Heart left ventricle (tissue), 13 donors: ENCODE measurements around the gene CNBP.

Source experiments
- POLR2A ChIP-seq, 2 donors: fragments of 450-650 bp; IDR thresholded peaks; one replicate each; pipeline ENCODE4 v1.6.1; 2017; ENCODE audit warnings: antibody characterized with exemption in 2 of 2, mild to moderate bottlenecking in 2 of 2, moderate library complexity in 2 of 2
- TF ChIP-seq, protein P1 (sequence below), 12 donors: fragments of 200-600 bp; sonication (generic) in 4 of 12; IDR thresholded peaks; one replicate each; pipeline versions ENCODE4 v1.5.0 to v1.8.0; 2018 to 2022; ENCODE audit warnings: antibody characterized with exemption in 12 of 12, mild to moderate bottlenecking in 5 of 12
- donor health status: ischemic (EF 13 %, LVEDD 7.1; RV severe dilation, severe dysfunction).
- donor health status: DM: no; HTN: yes; CAD: no.
- donor health status: DM: no; HTN: no; CAD: no.
- donor health status: ischemic (EF 25% LVEDD 6.9; RV normal size, moderate dysfunction).
- donor health status: ischemic (EF 25% LVEDD 5.7; RV mildly dilated, moderate dysfunction).
- donor health status: ischemic (EF 35%, LVEDD 5.7; RV mildly dilated, moderate dysfunction).
- donor health status: nonischemic (EF 11% LVEDD 7.7; RV severe dilation, severe dysfunction).
- donor health status: DM: yes; HTN: yes; CAD: no.
- donor health status: PGD.
- donor health status: ischemic (EF 29% LVEDD 5.4; RV normal size, mild dysfunction).
- donor health status: nonischemic (EF 23%, LVEDD 6.1; RV moderate dilation, normal function).

DNA sequence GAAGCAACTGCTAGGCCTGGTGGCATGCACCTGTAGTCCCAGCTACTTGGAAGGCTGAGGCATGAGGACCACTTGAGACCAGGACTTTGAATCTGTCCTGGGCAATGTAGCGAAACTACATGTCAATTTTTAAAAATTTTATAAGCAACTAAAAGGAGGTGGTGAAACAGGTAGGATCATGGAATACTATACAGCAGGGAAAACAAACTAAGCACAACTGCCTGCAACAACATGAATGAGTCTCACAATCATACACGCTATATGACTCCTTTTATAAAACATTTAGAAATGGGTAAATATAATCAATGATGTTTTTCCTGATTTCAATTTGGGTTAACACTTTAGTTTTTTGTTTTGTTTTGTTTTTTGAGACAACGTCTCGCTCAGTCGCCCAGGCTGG, 29.5 kb upstream of the CNBP start:
- TF ChIP-seq, protein P1, sequence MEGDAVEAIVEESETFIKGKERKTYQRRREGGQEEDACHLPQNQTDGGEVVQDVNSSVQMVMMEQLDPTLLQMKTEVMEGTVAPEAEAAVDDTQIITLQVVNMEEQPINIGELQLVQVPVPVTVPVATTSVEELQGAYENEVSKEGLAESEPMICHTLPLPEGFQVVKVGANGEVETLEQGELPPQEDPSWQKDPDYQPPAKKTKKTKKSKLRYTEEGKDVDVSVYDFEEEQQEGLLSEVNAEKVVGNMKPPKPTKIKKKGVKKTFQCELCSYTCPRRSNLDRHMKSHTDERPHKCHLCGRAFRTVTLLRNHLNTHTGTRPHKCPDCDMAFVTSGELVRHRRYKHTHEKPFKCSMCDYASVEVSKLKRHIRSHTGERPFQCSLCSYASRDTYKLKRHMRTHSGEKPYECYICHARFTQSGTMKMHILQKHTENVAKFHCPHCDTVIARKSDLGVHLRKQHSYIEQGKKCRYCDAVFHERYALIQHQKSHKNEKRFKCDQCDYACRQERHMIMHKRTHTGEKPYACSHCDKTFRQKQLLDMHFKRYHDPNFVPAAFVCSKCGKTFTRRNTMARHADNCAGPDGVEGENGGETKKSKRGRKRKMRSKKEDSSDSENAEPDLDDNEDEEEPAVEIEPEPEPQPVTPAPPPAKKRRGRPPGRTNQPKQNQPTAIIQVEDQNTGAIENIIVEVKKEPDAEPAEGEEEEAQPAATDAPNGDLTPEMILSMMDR (IDR thresholded peaks at IDR 0.05), result no peak
- no peak for TF ChIP-seq POLR2A (IDR thresholded peaks at IDR 0.05)
